WTC11 (cell line): ENCODE results near the gene MEIS2. TPM values are rescaled to one million over a fixed set of nuclear protein-coding genes. Genes with fewer than 3 reads are reported as not detected.

Source experiments
- ATAC-seq: fragments of 200-7000 bp; cut with Tn5 transposase; 2 replicates; pipeline ENCODE4 v1.10.0; 2021; ENCODE audit warnings: mild to moderate bottlenecking, moderate library complexity
- CTCF ChIA-PET: fragments of 300-600 bp; sonication (Branson Sonifier 250); formaldehyde crosslinking; loops from one replicate; lab custom pipeline; 2021; ENCODE audit warnings: antibody characterized with exemption; lab: Charles Lee
- POLR2A ChIA-PET: fragments of 350-600 bp; sonication (Branson Sonifier 250); formaldehyde crosslinking; loops from one replicate; lab custom pipeline; 2021; ENCODE audit warnings: antibody characterized with exemption; lab: Charles Lee
- DNase-seq: peaks from one replicate; pipeline ENCODE4 v3.0.0; 2021; ENCODE audit warnings: low spot score
- H3K27ac Mint-ChIP-seq: 2 replicates; pipeline ENCODE4 v1.8.0; 2021; ENCODE audit warnings: mixed read lengths
- H3K27me3 Mint-ChIP-seq: 2 replicates; pipeline ENCODE4 v1.8.0; 2021; ENCODE audit warnings: low read depth, mild to moderate bottlenecking, moderate library complexity, mixed read lengths
- H3K36me3 Mint-ChIP-seq: 2 replicates; pipeline ENCODE4 v1.8.0; 2021; ENCODE audit warnings: mixed read lengths
- H3K4me1 Mint-ChIP-seq: 2 replicates; pipeline ENCODE4 v1.8.0; 2022; ENCODE audit warnings: mixed read lengths
- H3K4me3 Mint-ChIP-seq: 2 replicates; pipeline ENCODE4 v1.8.0; 2021; ENCODE audit warnings: mild to moderate bottlenecking, moderate library complexity, mixed read lengths
- H3K9me3 Mint-ChIP-seq: 2 replicates; pipeline ENCODE4 v1.8.0; 2021; ENCODE audit warnings: mixed read lengths
- CBFB ChIP-seq: sonication (generic); formaldehyde crosslinking; IDR thresholded peaks from 2 replicates; pipeline ENCODE4 v1.8.1; 2022; ENCODE audit warnings: mild to moderate bottlenecking, low read depth, missing genetic modification reagents
- FOXJ3 ChIP-seq: sonication (generic); formaldehyde crosslinking; IDR thresholded peaks from 2 replicates; pipeline ENCODE4 v1.9.0; 2021; ENCODE audit warnings: missing genetic modification reagents, mild to moderate bottlenecking, borderline replicate concordance
- GABPB1 ChIP-seq: sonication (generic); formaldehyde crosslinking; IDR thresholded peaks from 2 replicates; pipeline ENCODE4 v1.8.1; 2023; ENCODE audit warnings: mild to moderate bottlenecking, missing genetic modification reagents
- GRHL2 ChIP-seq: fragments of 250-450 bp; sonication (Bioruptor Pico); IDR thresholded peaks from 2 replicates; pipeline ENCODE4 v1.8.0; 2022; ENCODE audit warnings: mild to moderate bottlenecking, moderate library complexity; ENCODE audit not compliant: insufficient replicate concordance, severe bottlenecking
- HMGA2 ChIP-seq: fragments of 250-450 bp; sonication (Bioruptor Pico); IDR thresholded peaks from 2 replicates; pipeline ENCODE4 v1.4.0; 2021; ENCODE audit warnings: mild to moderate bottlenecking, moderate library complexity
- RELA ChIP-seq: sonication (generic); formaldehyde crosslinking; IDR thresholded peaks from 2 replicates; pipeline ENCODE4 v1.8.1; 2022; ENCODE audit warnings: missing genetic modification reagents, mild to moderate bottlenecking, borderline replicate concordance
- TCF7 ChIP-seq: sonication (generic); formaldehyde crosslinking; IDR thresholded peaks from 2 replicates; pipeline ENCODE4 v1.8.0; 2022; ENCODE audit warnings: mild to moderate bottlenecking, low read depth, missing genetic modification reagents, moderate library complexity
- ZNF138 ChIP-seq: sonication (generic); formaldehyde crosslinking; conservative IDR thresholded peaks from 2 replicates; pipeline ENCODE4 v1.8.1; 2022; ENCODE audit warnings: mild to moderate bottlenecking, moderate library complexity, missing genetic modification reagents
- ZNF232 ChIP-seq: sonication (generic); formaldehyde crosslinking; IDR thresholded peaks from 2 replicates; pipeline ENCODE4 v1.8.0; 2022; ENCODE audit warnings: mild to moderate bottlenecking, missing genetic modification reagents
- ZNF317 ChIP-seq: sonication (generic); formaldehyde crosslinking; IDR thresholded peaks from 2 replicates; pipeline ENCODE4 v1.8.1; 2023; ENCODE audit warnings: low read depth, mild to moderate bottlenecking, moderate library complexity, missing genetic modification reagents, borderline replicate concordance
- ZNF671 ChIP-seq: fragments of 250-450 bp; sonication (Bioruptor Pico); IDR thresholded peaks from 2 replicates; pipeline ENCODE4 v1.8.0; 2021; ENCODE audit warnings: mild to moderate bottlenecking
- total RNA-seq: library from RNA; stranded (reverse); gene quantifications from 3 replicates; pipeline ENCODE4 v1.2.3, GENCODE V29; 2021
- TF ChIP-seq, protein P1 (sequence below): sonication (generic); formaldehyde crosslinking; IDR thresholded peaks from 2 replicates; pipeline ENCODE4 v1.8.0; 2022; ENCODE audit warnings: mild to moderate bottlenecking, missing genetic modification reagents
- TF ChIP-seq, protein P2 (sequence below): sonication (generic); formaldehyde crosslinking; IDR thresholded peaks from 2 replicates; pipeline ENCODE4 v1.8.1; 2023; ENCODE audit warnings: mild to moderate bottlenecking, missing genetic modification reagents, moderate library complexity
- TF ChIP-seq, protein P3 (sequence below): sonication (generic); formaldehyde crosslinking; conservative IDR thresholded peaks from 2 replicates; pipeline ENCODE4 v1.8.1; 2022; ENCODE audit warnings: mild to moderate bottlenecking, missing genetic modification reagents
- TF ChIP-seq, protein P4 (sequence below): sonication (generic); formaldehyde crosslinking; IDR thresholded peaks from 2 replicates; pipeline ENCODE4 v1.8.1; 2023; ENCODE audit warnings: mild to moderate bottlenecking, missing genetic modification reagents
- TF ChIP-seq, protein P5 (sequence below): sonication (generic); formaldehyde crosslinking; IDR thresholded peaks from 2 replicates; pipeline ENCODE4 v1.8.1; 2023; ENCODE audit warnings: mild to moderate bottlenecking, missing genetic modification reagents, borderline replicate concordance
- TF ChIP-seq, protein P6 (sequence below): fragments of 250-450 bp; sonication (Bioruptor Pico); IDR thresholded peaks from 2 replicates; pipeline ENCODE4 v1.9.0; 2021; ENCODE audit warnings: mild to moderate bottlenecking

MEIS2 gene
- total RNA-seq, 1 experiment from 2014 or later, result 0.57 TPM

DNA sequence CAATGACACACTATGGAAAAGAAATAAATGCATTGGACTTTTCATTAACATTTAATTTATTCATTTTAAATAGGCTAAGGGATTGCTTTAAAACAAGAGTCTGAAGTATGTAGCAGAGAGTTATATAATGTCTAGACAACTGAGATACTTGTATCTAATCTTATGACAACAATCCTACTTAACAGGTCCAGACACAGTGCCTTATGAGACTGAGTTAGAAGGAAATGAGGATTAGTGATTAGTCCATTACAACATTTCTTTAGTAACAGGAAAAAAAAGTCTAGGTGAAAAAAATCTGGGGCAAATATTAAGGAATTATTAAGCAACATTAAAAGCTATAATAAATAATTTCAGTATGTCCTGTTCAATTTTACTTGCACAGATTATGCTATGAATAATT lies 140.6 kb downstream of the MEIS2 start:
- TF ChIP-seq GRHL2 (CRISPR knock-in tag) (no peak), CBFB (CRISPR knock-in tag) (no peak), ZNF671 (CRISPR knock-in tag) (no peak), FOXJ3 (CRISPR knock-in tag) (no peak), RELA (CRISPR knock-in tag) (no peak), GABPB1 (CRISPR knock-in tag) (no peak), TCF7 (CRISPR knock-in tag) (no peak), ZNF317 (CRISPR knock-in tag) (no peak), ZNF232 (CRISPR knock-in tag) (no peak), ZNF138 (CRISPR knock-in tag) (no peak), HMGA2 (CRISPR knock-in tag) (no peak)
- TF ChIP-seq, protein P1, sequence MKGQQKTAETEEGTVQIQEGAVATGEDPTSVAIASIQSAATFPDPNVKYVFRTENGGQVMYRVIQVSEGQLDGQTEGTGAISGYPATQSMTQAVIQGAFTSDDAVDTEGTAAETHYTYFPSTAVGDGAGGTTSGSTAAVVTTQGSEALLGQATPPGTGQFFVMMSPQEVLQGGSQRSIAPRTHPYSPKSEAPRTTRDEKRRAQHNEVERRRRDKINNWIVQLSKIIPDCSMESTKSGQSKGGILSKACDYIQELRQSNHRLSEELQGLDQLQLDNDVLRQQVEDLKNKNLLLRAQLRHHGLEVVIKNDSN (CRISPR knock-in tag), result no peak
- TF ChIP-seq, protein P2, sequence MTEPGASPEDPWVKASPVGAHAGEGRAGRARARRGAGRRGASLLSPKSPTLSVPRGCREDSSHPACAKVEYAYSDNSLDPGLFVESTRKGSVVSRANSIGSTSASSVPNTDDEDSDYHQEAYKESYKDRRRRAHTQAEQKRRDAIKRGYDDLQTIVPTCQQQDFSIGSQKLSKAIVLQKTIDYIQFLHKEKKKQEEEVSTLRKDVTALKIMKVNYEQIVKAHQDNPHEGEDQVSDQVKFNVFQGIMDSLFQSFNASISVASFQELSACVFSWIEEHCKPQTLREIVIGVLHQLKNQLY, result no peak
- TF ChIP-seq, protein P3, sequence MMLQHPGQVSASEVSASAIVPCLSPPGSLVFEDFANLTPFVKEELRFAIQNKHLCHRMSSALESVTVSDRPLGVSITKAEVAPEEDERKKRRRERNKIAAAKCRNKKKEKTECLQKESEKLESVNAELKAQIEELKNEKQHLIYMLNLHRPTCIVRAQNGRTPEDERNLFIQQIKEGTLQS (CRISPR knock-in tag), result no peak
- TF ChIP-seq, protein P4, sequence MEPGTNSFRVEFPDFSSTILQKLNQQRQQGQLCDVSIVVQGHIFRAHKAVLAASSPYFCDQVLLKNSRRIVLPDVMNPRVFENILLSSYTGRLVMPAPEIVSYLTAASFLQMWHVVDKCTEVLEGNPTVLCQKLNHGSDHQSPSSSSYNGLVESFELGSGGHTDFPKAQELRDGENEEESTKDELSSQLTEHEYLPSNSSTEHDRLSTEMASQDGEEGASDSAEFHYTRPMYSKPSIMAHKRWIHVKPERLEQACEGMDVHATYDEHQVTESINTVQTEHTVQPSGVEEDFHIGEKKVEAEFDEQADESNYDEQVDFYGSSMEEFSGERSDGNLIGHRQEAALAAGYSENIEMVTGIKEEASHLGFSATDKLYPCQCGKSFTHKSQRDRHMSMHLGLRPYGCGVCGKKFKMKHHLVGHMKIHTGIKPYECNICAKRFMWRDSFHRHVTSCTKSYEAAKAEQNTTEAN (CRISPR knock-in tag), result no peak
- TF ChIP-seq, protein P5, sequence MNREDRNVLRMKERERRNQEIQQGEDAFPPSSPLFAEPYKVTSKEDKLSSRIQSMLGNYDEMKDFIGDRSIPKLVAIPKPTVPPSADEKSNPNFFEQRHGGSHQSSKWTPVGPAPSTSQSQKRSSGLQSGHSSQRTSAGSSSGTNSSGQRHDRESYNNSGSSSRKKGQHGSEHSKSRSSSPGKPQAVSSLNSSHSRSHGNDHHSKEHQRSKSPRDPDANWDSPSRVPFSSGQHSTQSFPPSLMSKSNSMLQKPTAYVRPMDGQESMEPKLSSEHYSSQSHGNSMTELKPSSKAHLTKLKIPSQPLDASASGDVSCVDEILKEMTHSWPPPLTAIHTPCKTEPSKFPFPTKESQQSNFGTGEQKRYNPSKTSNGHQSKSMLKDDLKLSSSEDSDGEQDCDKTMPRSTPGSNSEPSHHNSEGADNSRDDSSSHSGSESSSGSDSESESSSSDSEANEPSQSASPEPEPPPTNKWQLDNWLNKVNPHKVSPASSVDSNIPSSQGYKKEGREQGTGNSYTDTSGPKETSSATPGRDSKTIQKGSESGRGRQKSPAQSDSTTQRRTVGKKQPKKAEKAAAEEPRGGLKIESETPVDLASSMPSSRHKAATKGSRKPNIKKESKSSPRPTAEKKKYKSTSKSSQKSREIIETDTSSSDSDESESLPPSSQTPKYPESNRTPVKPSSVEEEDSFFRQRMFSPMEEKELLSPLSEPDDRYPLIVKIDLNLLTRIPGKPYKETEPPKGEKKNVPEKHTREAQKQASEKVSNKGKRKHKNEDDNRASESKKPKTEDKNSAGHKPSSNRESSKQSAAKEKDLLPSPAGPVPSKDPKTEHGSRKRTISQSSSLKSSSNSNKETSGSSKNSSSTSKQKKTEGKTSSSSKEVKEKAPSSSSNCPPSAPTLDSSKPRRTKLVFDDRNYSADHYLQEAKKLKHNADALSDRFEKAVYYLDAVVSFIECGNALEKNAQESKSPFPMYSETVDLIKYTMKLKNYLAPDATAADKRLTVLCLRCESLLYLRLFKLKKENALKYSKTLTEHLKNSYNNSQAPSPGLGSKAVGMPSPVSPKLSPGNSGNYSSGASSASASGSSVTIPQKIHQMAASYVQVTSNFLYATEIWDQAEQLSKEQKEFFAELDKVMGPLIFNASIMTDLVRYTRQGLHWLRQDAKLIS (CRISPR knock-in tag), result no peak
- TF ChIP-seq, protein P6, sequence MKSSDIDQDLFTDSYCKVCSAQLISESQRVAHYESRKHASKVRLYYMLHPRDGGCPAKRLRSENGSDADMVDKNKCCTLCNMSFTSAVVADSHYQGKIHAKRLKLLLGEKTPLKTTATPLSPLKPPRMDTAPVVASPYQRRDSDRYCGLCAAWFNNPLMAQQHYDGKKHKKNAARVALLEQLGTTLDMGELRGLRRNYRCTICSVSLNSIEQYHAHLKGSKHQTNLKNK (CRISPR knock-in tag), result no peak
- ChIA-PET POLR2A (no interaction called here), CTCF (no interaction called here)
- Mint-ChIP-seq H3K27me3 (no peaks in the 10 kb centered on the region), H3K27ac (no peak overlapping the region), H3K36me3 (no peaks in the 10 kb centered on the region), H3K9me3 (no peaks in the 10 kb centered on the region), H3K4me3 (no peak overlapping the region), H3K4me1 (no peaks in the 10 kb centered on the region)
- DNase-seq, result no peak
- ATAC-seq, result no peak

DNA sequence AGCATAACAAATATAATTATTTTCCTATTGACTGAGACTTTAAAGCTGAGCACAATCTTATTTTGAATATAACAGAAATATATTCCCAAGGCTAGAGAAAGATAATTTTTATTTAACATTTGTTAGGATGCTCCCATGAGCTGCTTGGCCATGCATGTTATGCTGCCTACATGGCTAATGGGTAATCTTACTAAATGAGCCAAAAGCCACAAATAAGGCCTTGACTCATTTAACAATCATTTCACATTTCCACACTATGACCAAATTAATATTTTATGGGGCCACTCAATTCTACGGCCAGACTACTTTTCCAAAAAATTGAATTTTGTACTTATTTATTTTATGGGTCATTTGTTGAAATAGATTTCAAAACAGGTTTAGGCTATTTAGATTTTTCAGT lies 141.7 kb downstream of the MEIS2 start:
- CTCF ChIA-PET, result no interaction called here

More for the DNA sequence above, 141.7 kb downstream of the MEIS2 start:
- Mint-ChIP-seq H3K4me1 (no peaks in the 10 kb centered on the region), H3K9me3 (no peaks in the 10 kb centered on the region), H3K27me3 (no peaks in the 10 kb centered on the region), H3K27ac (no peak overlapping the region), H3K4me3 (no peak overlapping the region), H3K36me3 (no peaks in the 10 kb centered on the region)
- no peak for TF ChIP-seq GABPB1 (CRISPR knock-in tag)
- ATAC-seq (no peak), DNase-seq (no peak)
- POLR2A ChIA-PET, result no interaction called here
